Heart right ventricle (tissue), 16 donors: Measurements from ENCODE around the gene KIF3C. TPM values are rescaled to one million over a fixed set of nuclear protein-coding genes. Genes with fewer than 3 reads are reported as not detected.

Source experiments
- ATAC-seq, 8 donors: fragments of 200-7000 bp; cut with Tn5 transposase; one replicate each; pipeline ENCODE4 v1.9.1; 2020; ENCODE audit warnings: mild to moderate bottlenecking in 8 of 8, moderate library complexity in 8 of 8, moderate number of reproducible peaks in 1 of 8
- DNase-seq, 2 donors: peaks; one replicate each; pipeline ENCODE4 v3.0.0-alpha.2; 2020
- H3K27ac ChIP-seq, 10 donors: fragments of 200-600 bp; sonication (generic) in 2 of 10; one replicate each; pipeline versions ENCODE4 v1.5.0 to v1.8.0; 2020 to 2022; ENCODE audit warnings: mild to moderate bottlenecking in 3 of 10
- H3K27me3 ChIP-seq, 7 donors: fragments of 200-600 bp; one replicate each; pipeline ENCODE4 v1.8.0; 2021 to 2022; ENCODE audit warnings: mild to moderate bottlenecking in 2 of 7
- H3K36me3 ChIP-seq, 9 donors: fragments of 200-600 bp; sonication (generic) in 1 of 9; one replicate each; pipeline versions ENCODE4 v1.5.0 to v1.8.0; 2020 to 2022; ENCODE audit warnings: mild to moderate bottlenecking in 2 of 9
- H3K4me1 ChIP-seq, 9 donors: fragments of 200-600 bp; sonication (generic) in 1 of 9; one replicate each; pipeline versions ENCODE4 v1.5.0 to v1.8.0; 2020 to 2022; ENCODE audit warnings: mild to moderate bottlenecking in 4 of 9
- H3K4me3 ChIP-seq, 10 donors: fragments of 200-600 bp; sonication (generic) in 2 of 10; one replicate each; pipeline versions ENCODE4 v1.5.0 to v1.8.0; 2020 to 2022; ENCODE audit warnings: mild to moderate bottlenecking in 7 of 10, moderate library complexity in 2 of 10
- H3K9me3 ChIP-seq, 11 donors: fragments of 200-600 bp in 10 of 11; sonication (generic) in 2 of 11; one replicate each; pipeline versions ENCODE4 v1.5.0 to v1.8.0; 2013 to 2022; ENCODE audit warnings: mild to moderate bottlenecking in 2 of 11, control low read depth in 1 of 11, moderate library complexity in 1 of 11
- WGBS, 2 donors: extraction: QIAGEN DNeasy Blood & Tissue Kit; methylation state at CpG; one replicate each; pipeline ENCODE4 v1.1.7; 2013; ENCODE audit warnings: inconsistent platforms in 1 of 2; 5-methylcytosine and 5-hydroxymethylcytosine counted together
- intact Hi-C, 10 donors: fragments of 100-400 bp; cut with DNase I; formaldehyde crosslinking; loops; one replicate each; pipeline versions ENCODE4 v1.11.1 to v1.14.2; 2022
- polyA plus RNA-seq, 2 donors: library from polyadenylated mRNA; stranded (reverse); fragments of 200-250 nt; gene quantifications; one replicate each; pipeline ENCODE4 v1.2.3, GENCODE V29; 2013
- total RNA-seq, 10 donors: library from RNA; stranded (reverse); fragmentation: NEBNext Ultra II Directional in 3 of 10; extraction: Animal tissue kit (Norgen Biotek cat#: 25700) in 3 of 10; gene quantifications; one replicate each; pipeline versions ENCODE4 v1.2.1 to v1.2.4, GENCODE V29; 2021 to 2023
- TF ChIP-seq, protein P1 (sequence below), 9 donors: fragments of 200-600 bp; sonication (generic) in 2 of 9; IDR thresholded peaks; one replicate each; pipeline versions ENCODE4 v1.5.0 to v1.8.0; 2021 to 2022; ENCODE audit warnings: antibody characterized with exemption in 9 of 9, mild to moderate bottlenecking in 5 of 9, moderate library complexity in 1 of 9
- donor health status: Arrhythmogenic right ventricular cardiomyopathy.
- donor health status: ischemic (EF 13 %, LVEDD 7.1; RV severe dilation, severe dysfunction).
- donor health status: healthy with polysubstance abuse.
- donor health status: DM: no; HTN: yes; CAD: no.
- donor health status: DM: no; HTN: no; CAD: no.
- donor health status: ischemic (EF 25% LVEDD 6.9; RV normal size, moderate dysfunction).
- donor health status: ischemic (EF 25% LVEDD 5.7; RV mildly dilated, moderate dysfunction).
- donor health status: healthy.
- donor health status: DM: yes; HTN: yes; CAD: no.
- donor health status: Ischemic cardiomyopathy.
- donor health status: ischemic (EF 35%, LVEDD 5.7; RV mildly dilated, moderate dysfunction).
- donor health status: nonischemic (EF 11% LVEDD 7.7; RV severe dilation, severe dysfunction).
- donor health status: DM: yes; HTN: yes; CAD: no.
- donor health status: PGD.
- donor health status: ischemic (EF 29% LVEDD 5.4; RV normal size, mild dysfunction).
- donor health status: nonischemic (EF 23%, LVEDD 6.1; RV moderate dilation, normal function).

Gene KIF3C
- total and polyA plus RNA-seq, 12 donors = 1.1 to 4.2 (median 2.4) TPM

DNA sequence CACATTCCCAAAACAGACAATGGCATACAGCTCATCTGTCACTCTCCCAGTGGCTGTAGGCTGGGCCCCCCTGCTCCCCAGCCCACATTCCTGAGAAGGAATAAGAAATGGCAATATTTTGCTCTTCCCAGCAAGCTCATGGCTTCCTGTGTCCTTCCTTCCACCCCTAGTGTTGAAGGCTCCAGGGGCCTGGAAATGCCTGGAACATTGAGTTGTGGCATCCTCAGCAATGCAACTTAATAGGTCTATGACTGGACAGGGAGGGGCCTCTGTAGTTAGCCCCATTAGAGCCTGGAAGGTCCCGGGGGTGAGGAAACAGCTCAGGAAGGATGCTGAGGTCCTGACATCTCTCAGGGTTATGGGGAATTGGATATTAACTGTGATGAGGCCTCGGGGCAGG, 3.3 kb downstream of the KIF3C start:
- H3K4me3 ChIP-seq = no peak overlapping the region
- intact Hi-C loops = no loop called here
- 68 to 73% methylated on average over 2 of the region's 2 CpGs for WGBS, 2 donors
- H3K27ac ChIP-seq = no peak overlapping the region
- DNase-seq (no peak), ATAC-seq (no peak)
- no peaks in the 10 kb centered on the region for H3K9me3 ChIP-seq
- H3K4me1 ChIP-seq = peaks cover 0 to 48% (median 15%) of the 10 kb centered on the region in 9 donors
- TF ChIP-seq, protein P1, sequence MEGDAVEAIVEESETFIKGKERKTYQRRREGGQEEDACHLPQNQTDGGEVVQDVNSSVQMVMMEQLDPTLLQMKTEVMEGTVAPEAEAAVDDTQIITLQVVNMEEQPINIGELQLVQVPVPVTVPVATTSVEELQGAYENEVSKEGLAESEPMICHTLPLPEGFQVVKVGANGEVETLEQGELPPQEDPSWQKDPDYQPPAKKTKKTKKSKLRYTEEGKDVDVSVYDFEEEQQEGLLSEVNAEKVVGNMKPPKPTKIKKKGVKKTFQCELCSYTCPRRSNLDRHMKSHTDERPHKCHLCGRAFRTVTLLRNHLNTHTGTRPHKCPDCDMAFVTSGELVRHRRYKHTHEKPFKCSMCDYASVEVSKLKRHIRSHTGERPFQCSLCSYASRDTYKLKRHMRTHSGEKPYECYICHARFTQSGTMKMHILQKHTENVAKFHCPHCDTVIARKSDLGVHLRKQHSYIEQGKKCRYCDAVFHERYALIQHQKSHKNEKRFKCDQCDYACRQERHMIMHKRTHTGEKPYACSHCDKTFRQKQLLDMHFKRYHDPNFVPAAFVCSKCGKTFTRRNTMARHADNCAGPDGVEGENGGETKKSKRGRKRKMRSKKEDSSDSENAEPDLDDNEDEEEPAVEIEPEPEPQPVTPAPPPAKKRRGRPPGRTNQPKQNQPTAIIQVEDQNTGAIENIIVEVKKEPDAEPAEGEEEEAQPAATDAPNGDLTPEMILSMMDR (IDR thresholded peaks at IDR 0.05) = no peak
- peaks cover 0 to 4% (median 0%) of the 10 kb centered on the region in 9 donors for H3K36me3 ChIP-seq
- no peaks in the 10 kb centered on the region for H3K27me3 ChIP-seq

DNA sequence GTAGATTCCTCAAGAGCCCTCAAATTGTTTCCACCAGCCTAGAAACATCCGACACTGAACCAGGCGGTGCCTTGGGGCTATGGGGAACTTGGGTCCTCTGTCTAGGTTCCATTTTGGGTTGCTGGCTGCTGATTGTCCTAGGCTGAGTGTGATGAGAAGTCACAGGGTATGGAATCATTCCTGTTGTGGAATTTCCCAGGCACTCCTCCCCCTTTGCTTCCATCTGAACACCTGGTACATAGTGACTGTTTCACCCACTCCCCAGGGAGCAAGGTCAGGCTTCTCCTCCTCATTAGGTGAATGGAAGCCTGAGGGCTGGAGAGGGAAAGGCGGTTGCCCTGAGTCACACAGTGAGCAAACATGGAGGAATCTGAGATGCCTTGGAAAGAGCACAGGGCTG, 4.5 kb downstream of the KIF3C start:
- no peak overlapping the region for H3K4me3 ChIP-seq
- H3K27me3 ChIP-seq = no peaks in the 10 kb centered on the region
- 87 to 93% methylated on average over 3 of the region's 3 CpGs for WGBS, 2 donors
- DNase-seq = no peak
- peaks cover 0 to 4% (median 0%) of the 10 kb centered on the region in 9 donors for H3K36me3 ChIP-seq
- intact Hi-C loops = no loop called here
- peaks cover 0 to 42% (median 12%) of the 10 kb centered on the region in 9 donors for H3K4me1 ChIP-seq
- H3K9me3 ChIP-seq = no peaks in the 10 kb centered on the region
- no peak overlapping the region for H3K27ac ChIP-seq
- no peak for ATAC-seq
- TF ChIP-seq, protein P1 (IDR thresholded peaks at IDR 0.05) = no peak

DNA sequence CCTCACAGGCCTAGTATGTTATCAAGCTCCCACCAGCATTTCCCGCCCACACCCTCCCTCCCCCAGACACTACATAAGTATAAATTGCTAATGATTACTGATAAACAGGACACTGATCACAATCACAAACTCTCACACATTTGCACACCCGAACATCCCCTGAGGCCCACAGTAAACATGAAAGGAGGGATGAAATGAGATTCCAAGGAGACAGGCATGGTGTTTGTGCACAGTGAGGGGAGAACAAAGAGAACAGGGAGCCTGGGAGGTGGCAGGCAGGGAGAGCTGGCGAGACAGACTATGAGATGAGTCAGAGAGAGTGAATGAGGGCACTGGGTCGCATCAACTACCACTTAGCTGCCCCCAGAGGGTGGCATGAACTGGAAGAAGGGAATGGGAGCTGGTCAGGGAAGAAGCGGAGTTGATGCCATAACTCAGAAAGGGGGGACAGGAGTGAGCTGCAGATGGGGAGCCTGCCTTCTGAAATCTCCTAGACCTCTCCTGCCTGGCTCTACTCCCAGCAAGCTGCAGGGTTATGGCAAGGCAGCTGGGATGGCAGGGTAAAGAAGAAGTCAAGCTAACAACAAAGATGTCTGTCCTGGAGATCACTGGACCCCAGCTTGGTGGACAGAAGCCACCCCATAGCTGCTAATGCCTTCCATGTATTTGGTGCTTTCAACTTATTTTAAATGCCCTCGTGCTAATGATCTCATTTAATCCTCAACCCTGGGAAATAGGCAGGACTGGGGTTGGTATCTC, 5.1 kb downstream of the KIF3C start:
- no peaks in the 10 kb centered on the region for H3K27me3 ChIP-seq
- H3K9me3 ChIP-seq = no peaks in the 10 kb centered on the region
- intact Hi-C loops = no loop called here
- no peak for DNase-seq
- H3K27ac ChIP-seq = no peak overlapping the region
- no peak for ATAC-seq
- H3K4me3 ChIP-seq = no peak overlapping the region
- WGBS, 2 donors = 79 to 87% methylated on average over 6 of the region's 6 CpGs
- TF ChIP-seq, protein P1 (IDR thresholded peaks at IDR 0.05) = no peak
- H3K4me1 ChIP-seq = peaks cover 0 to 40% (median 10%) of the 10 kb centered on the region in 9 donors
- peaks cover 0 to 4% (median 0%) of the 10 kb centered on the region in 9 donors for H3K36me3 ChIP-seq

DNA sequence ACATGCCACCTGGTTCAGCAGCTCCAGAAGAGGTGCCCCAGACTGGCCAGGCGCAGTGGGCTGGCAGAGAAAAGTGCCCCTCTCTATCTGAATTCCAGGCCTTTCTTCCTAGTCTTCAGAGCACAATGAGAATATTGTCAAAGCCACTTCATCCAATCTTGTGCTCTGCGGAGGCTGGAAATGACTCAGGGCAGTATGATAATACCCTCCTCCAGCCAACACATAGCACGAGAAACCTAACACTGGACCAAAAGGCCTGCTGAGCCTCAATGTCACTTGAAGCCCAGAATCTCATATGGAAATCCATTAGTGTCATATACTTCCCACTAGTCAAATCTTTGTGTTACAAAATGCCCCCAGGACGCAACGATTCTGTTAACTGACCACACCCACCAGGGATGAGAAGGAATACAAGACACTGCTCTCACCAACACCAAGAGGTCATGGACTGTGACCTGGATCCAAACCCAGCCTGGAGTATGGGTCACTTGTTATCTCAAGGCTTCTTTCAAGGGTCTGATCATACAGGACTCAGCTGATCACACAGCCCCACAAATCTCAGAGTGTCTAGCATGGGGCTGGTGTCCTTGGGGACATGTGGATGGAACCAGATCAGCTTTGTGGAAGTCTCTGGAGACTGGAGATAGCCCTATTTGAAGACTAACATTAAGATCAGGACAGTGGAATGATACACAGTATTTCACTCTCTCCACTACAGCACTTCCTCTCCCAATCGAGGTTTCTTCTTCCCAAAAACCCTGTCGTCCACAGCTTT, 10.1 kb downstream of the KIF3C start:
- no peaks in the 10 kb centered on the region for H3K9me3 ChIP-seq
- no peak overlapping the region for H3K4me3 ChIP-seq
- H3K4me1 ChIP-seq = peaks cover 0 to 17% (median 0%) of the 10 kb centered on the region in 9 donors
- no peak for DNase-seq
- TF ChIP-seq, protein P1 (IDR thresholded peaks at IDR 0.05) = no peak
- intact Hi-C loops = no loop called here
- WGBS, 2 donors = 73 to 74% methylated on average over 7 of the region's 7 CpGs
- no peaks in the 10 kb centered on the region for H3K27me3 ChIP-seq
- H3K27ac ChIP-seq = no peak overlapping the region
- ATAC-seq = no peak
- peaks cover 0 to 4% (median 0%) of the 10 kb centered on the region in 9 donors for H3K36me3 ChIP-seq
